Central memory CD8-positive, alpha-beta T cell (primary cell): Measurements from ENCODE around the gene RXFP3.
"Not testable (repeated sequence)": the region's sequence is repeated elsewhere in the genome, so short reads cannot be mapped to it uniquely, and the experiment has no call there.

Source experiments
- ATAC-seq: fragments of 150-1000 bp; cut with Tn5 transposase; replicated peaks from 2 replicates; pipeline ENCODE4 v1.10.0; 2022; ENCODE audit warnings: mild to moderate bottlenecking, moderate FRiP score, moderate number of reproducible peaks; ENCODE audit not compliant: poor library complexity, severe bottlenecking; ENCODE audit errors: extremely low read depth
- DNase-seq, 2 donors: peaks; one replicate each; pipeline ENCODE4 v3.0.0; 2021; ENCODE audit warnings: low spot score in 2 of 2
- H3K27ac Mint-ChIP-seq: one replicate; pipeline ENCODE4 v1.8.0; 2022; ENCODE audit warnings: low read depth, mild to moderate bottlenecking, moderate library complexity, mixed read lengths
- H3K27me3 Mint-ChIP-seq: one replicate; pipeline ENCODE4 v1.8.0; 2022; ENCODE audit warnings: mixed read lengths
- H3K36me3 Mint-ChIP-seq: one replicate; pipeline ENCODE4 v1.8.0; 2022; ENCODE audit warnings: mild to moderate bottlenecking, moderate library complexity, mixed read lengths; ENCODE audit not compliant: insufficient read depth
- H3K4me1 Mint-ChIP-seq: one replicate; pipeline ENCODE4 v1.8.0; 2022; ENCODE audit warnings: mixed read lengths
- H3K4me3 Mint-ChIP-seq: one replicate; pipeline ENCODE4 v1.8.0; 2022; ENCODE audit warnings: mild to moderate bottlenecking, moderate library complexity, mixed read lengths
- H3K9me3 Mint-ChIP-seq: one replicate; pipeline ENCODE4 v1.8.0; 2022; ENCODE audit warnings: mixed read lengths

RXFP3 gene, protein sequence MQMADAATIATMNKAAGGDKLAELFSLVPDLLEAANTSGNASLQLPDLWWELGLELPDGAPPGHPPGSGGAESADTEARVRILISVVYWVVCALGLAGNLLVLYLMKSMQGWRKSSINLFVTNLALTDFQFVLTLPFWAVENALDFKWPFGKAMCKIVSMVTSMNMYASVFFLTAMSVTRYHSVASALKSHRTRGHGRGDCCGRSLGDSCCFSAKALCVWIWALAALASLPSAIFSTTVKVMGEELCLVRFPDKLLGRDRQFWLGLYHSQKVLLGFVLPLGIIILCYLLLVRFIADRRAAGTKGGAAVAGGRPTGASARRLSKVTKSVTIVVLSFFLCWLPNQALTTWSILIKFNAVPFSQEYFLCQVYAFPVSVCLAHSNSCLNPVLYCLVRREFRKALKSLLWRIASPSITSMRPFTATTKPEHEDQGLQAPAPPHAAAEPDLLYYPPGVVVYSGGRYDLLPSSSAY

DNA sequence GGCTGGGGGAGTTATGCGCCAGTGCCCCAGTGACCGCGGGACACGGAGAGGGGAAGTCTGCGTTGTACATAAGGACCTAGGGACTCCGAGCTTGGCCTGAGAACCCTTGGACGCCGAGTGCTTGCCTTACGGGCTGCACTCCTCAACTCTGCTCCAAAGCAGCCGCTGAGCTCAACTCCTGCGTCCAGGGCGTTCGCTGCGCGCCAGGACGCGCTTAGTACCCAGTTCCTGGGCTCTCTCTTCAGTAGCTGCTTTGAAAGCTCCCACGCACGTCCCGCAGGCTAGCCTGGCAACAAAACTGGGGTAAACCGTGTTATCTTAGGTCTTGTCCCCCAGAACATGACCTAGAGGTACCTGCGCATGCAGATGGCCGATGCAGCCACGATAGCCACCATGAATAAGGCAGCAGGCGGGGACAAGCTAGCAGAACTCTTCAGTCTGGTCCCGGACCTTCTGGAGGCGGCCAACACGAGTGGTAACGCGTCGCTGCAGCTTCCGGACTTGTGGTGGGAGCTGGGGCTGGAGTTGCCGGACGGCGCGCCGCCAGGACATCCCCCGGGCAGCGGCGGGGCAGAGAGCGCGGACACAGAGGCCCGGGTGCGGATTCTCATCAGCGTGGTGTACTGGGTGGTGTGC is at the start of gene RXFP3:
TSS of gene RXFP3 (plus strand) at position 6 of the 636 bp plus-strand sequence. CDS start at position 361, 355 bp downstream.
- H3K4me3 Mint-ChIP-seq: no peak within 1 kb of the TSS
- H3K4me1 Mint-ChIP-seq: no peaks in the 10 kb centered on the region
- H3K36me3 Mint-ChIP-seq: no peaks in the 10 kb centered on the region
- ATAC-seq (no peak), DNase-seq (no peak)
- no peaks in the 10 kb centered on the region for H3K9me3 Mint-ChIP-seq
- H3K27me3 Mint-ChIP-seq: peaks cover 62% of the 10 kb centered on the region
- H3K27ac Mint-ChIP-seq: no peak within 1 kb of the TSS

DNA sequence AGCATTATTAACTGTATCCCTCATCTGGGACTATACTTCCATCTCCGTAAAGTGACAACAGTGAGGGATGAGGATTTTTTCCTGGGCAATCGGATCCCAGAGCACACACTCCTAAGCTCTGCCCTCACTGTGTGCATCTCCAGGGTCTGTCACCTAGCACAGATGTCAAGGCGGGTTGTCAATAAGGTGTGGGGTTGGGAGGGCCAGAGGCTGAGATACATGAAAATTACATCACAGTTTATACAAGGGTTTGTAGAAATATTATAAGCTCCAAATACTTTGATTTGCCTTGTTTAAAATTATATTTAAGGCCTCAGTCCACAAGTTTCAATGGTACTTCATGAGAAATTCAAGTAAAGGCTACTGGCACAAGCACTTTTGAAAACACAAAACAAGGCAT is 48.9 kb upstream of the RXFP3 start:
- peaks cover 42% of the 10 kb centered on the region for H3K27me3 Mint-ChIP-seq
- no peak overlapping the region for H3K4me3 Mint-ChIP-seq
- no peaks in the 10 kb centered on the region for H3K9me3 Mint-ChIP-seq
- DNase-seq: no peak
- H3K36me3 Mint-ChIP-seq: no peaks in the 10 kb centered on the region
- H3K4me1 Mint-ChIP-seq: no peaks in the 10 kb centered on the region
- H3K27ac Mint-ChIP-seq: no peak overlapping the region
- no peak for ATAC-seq

DNA sequence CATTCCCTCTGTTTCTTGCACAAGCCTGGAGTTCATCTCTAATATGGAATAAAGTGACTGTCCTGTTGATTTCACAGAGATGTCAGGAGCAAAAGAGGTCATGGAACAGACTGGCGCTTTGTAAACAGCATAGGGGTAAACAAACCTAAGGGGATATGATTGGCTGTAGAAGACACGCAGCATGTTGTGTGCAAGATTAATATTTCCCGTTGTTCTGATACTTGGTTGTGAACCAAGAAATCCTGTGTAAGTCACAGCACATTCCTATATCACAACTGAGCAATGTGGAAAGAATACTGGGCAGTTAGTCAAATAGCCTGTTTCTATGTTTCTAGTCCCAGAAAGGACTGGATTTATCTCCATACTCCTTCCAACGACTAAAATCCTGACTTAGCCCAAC is 47.6 kb upstream of the RXFP3 start:
- no peaks in the 10 kb centered on the region for H3K36me3 Mint-ChIP-seq
- H3K4me3 Mint-ChIP-seq: no peak overlapping the region
- H3K9me3 Mint-ChIP-seq: no peaks in the 10 kb centered on the region
- ATAC-seq (no peak), DNase-seq (no peak)
- peaks cover 56% of the 10 kb centered on the region for H3K27me3 Mint-ChIP-seq
- H3K4me1 Mint-ChIP-seq: no peaks in the 10 kb centered on the region
- H3K27ac Mint-ChIP-seq: no peak overlapping the region

DNA sequence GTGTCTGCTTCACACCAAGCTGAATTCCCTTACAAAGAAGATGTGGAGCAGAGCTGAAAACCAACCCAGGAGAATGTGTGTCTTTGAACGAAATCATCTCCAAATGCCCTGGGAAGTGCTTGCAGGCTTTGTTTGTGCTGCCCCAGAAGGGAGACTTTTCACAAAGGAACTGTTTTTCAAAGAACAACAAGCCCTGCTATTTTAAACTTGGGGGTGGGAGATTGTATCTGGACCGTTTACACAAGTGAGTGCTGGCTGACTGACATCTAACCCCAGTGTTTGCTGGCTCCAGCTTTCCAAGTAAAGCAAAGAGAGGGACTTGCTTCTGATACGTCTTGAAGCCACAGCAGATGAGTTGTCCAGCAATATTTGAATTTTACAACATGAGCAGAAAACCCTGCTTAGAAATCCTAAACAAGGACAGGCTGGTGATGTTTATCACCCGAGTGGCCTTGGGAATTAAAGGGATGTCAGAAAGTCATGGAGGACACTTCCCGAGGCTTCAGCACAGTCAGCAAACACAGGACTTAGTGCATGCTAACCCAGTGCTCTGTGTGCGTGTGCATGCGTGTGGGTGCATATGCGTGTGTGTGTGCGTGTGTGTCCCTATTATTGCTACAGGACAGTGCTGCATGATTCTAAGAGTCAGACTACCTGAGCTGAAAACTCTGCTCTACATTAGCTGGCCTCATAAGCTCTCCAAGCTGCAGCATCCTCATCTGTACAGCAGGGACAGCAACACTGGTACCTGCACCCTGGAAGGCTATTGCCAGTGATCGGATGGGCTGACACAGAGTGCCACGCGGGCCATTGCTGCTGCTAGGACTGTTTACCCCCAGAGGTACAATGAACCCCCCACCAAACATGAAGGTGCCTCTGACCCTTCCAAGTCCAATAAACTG is 45.8 kb upstream of the RXFP3 start:
- ATAC-seq: no peak
- no peaks in the 10 kb centered on the region for H3K4me1 Mint-ChIP-seq
- no peak overlapping the region for H3K4me3 Mint-ChIP-seq
- H3K27me3 Mint-ChIP-seq: peaks cover 56% of the 10 kb centered on the region
- no peaks in the 10 kb centered on the region for H3K36me3 Mint-ChIP-seq
- no peaks in the 10 kb centered on the region for H3K9me3 Mint-ChIP-seq
- DNase-seq: no peak
- no peak overlapping the region for H3K27ac Mint-ChIP-seq

DNA sequence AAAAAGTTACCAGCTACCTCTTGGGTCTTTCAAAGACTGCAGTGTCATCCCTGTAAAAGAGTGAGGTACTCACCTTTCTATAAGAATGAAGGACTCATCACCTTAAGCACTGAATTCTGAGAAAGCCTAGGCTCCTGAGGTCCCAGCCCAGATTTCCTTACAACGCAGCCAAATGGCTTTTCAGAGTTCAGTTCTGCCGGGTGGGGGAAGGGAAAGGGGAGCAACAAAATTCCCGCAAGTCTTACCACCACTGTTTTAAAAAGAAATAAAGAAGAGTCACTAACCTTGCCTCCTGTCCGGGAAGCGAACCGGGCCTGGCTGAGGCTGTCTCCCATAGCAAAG is 44.8 kb upstream of the RXFP3 start:
- ATAC-seq (no peak), DNase-seq (no peak)
- Mint-ChIP-seq H3K4me3 (peak overlapping the region; percentile 34), H3K36me3 (no peaks in the 10 kb centered on the region), H3K27ac (no peak overlapping the region), H3K4me1 (no peaks in the 10 kb centered on the region), H3K9me3 (no peaks in the 10 kb centered on the region), H3K27me3 (peaks cover 63% of the 10 kb centered on the region)

DNA sequence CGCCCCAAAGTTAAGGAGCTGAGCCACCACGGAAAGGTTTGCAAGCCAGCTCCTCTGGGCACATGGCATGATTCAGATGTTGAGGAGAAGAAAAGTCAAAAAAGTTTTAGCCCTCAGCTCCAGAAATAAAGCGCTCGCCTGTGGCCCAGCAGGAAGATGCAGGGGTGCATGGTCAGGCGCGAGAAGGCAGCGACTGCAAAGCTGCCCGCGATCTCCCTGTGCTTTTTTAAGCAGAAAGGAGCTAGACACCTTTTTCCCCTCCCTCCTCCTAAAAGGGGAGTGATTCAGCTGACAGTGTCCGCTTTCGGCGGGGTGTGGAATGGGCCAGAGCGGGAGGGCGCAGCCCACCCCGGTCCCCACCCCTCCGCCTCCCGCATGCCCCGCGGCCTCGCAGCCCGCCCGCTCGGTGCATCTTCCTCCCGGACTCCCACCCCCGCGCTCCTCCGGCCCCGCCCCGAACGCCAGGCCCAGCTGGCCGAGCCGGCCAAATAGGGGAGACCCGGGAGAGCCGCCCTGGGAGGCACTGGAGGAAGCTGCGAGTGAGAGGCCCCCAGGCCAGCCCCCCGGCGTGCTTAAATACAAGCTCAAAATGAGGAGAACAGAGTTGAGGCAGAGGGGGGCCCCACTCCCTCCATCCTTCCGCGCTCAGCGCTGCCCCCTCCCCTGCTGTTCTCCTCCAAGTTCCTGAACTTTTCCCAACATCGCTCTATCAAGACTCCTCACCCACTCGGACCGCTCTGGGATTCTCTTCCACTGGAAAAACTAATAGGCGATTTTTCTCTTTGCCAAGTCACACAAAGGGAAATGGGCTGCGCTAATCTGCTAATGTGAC is 44.2 kb upstream of the RXFP3 start, which contains the start of gene ADAMTS12:
TSS of gene ADAMTS12 (minus strand) at position 203 of the 832 bp plus-strand sequence. CDS start at position 69, 134 bp downstream.
- Mint-ChIP-seq H3K4me1 (no peaks in the 10 kb centered on the region), H3K27me3 (peaks cover 69% of the 10 kb centered on the region), H3K36me3 (no peaks in the 10 kb centered on the region), H3K4me3 (peak within 1 kb of the TSS; percentile 34), H3K27ac (no peak within 1 kb of the TSS), H3K9me3 (no peaks in the 10 kb centered on the region)
- ATAC-seq: no peak
- DNase-seq: no peak

DNA sequence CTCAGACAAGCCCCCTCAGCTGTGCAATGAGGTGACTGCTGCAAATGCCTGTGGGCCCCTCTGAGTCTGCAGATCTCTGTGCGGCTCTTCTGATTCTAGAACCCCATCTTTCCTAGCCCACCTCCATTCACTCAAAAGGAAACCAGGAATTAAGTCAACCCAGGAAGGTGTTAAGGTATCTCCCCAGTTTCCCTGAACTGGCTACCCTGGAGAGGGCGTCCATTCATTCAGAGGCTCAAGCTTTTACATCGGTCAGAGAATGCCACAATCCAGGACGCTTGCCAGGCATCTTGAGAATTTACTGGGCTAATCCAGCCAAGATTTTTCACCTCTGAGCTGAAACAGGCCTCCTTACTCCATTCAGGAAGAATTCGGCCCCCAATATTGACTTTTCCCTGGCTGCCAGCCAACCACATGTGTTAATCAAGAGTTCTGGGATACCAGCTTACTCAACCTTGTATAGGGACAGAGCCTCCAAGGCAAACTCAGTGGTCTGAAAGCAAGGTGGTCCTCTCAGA is 43.5 kb upstream of the RXFP3 start:
- Mint-ChIP-seq H3K4me3 (no peak overlapping the region), H3K4me1 (no peaks in the 10 kb centered on the region), H3K9me3 (no peaks in the 10 kb centered on the region), H3K36me3 (no peaks in the 10 kb centered on the region), H3K27ac (no peak overlapping the region), H3K27me3 (peaks cover 75% of the 10 kb centered on the region)
- no peak for ATAC-seq
- DNase-seq: no peak

DNA sequence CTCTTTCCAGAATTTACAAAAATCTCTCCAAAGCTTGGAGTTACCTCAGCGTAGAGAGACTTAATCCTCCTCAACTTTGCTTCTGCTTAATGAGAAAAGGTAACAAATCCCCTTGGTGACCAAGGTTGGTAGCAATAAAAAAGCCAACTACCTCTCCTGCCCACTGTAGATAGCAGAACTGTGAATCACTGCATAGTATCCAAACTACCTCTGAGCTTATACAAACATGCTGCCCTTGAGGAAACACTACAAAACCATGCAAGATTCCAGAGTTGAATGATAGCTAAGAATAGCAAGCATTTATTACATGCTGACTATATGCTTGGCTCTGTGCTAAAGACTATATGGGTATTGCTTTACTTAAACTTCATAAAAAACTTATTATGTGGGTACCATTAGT is 41.6 kb upstream of the RXFP3 start:
- Mint-ChIP-seq H3K36me3 (no peaks in the 10 kb centered on the region), H3K27ac (no peak overlapping the region), H3K4me1 (no peaks in the 10 kb centered on the region), H3K4me3 (no peak overlapping the region), H3K27me3 (peaks cover 64% of the 10 kb centered on the region), H3K9me3 (no peaks in the 10 kb centered on the region)
- DNase-seq: no peak
- no peak for ATAC-seq

DNA sequence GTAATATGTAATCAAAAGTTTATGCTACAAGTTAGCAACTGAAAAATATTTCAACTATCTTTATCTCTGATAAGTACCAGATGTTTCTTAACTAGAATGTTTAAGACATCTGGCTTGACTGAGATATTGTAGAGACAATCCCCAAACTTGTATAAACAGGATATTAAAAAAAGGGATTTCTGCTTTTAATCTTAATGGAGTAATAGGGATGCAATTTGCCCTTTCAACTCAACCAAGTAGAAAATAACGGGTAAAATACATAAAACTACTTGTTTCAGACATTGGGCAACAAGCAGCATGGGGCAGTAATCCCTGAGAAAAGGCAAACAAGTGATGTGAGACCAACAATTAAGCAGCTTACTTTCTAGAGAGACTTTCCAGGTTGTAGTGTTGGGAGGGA is 35.0 kb upstream of the RXFP3 start:
- no peak for ATAC-seq

DNA sequence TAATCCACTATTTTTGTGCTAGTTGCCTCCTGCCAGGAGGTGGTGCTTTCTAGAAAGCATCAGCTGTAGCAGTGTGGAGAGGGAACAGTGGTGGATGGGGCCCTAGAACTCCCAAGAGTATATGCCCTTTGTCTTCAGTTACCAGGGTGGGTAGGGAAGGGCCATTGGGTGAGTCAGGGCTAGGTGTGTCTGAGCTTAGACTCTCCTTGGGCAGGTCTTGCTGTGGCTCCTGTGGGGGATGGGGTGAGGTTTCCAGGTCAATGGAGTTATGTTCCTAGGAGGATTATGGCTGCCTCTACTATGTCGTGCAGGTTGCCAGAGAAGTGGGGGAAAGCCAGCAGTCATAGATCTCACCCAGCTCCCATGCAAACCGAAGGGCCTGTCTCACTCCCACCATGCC is 33.1 kb upstream of the RXFP3 start:
- Mint-ChIP-seq H3K27me3 (peaks cover 16% of the 10 kb centered on the region), H3K27ac (no peak overlapping the region), H3K36me3 (no peaks in the 10 kb centered on the region), H3K4me1 (no peaks in the 10 kb centered on the region), H3K4me3 (no peak overlapping the region), H3K9me3 (peaks cover 31% of the 10 kb centered on the region)
- ATAC-seq: no peak
- DNase-seq: no peak

More for the DNA sequence above, 35.0 kb upstream of the RXFP3 start:
- Mint-ChIP-seq H3K27me3 (peaks cover 32% of the 10 kb centered on the region), H3K4me3 (no peak overlapping the region), H3K36me3 (no peaks in the 10 kb centered on the region), H3K4me1 (no peaks in the 10 kb centered on the region), H3K9me3 (peaks cover 18% of the 10 kb centered on the region), H3K27ac (no peak overlapping the region)
- no peak for DNase-seq

DNA sequence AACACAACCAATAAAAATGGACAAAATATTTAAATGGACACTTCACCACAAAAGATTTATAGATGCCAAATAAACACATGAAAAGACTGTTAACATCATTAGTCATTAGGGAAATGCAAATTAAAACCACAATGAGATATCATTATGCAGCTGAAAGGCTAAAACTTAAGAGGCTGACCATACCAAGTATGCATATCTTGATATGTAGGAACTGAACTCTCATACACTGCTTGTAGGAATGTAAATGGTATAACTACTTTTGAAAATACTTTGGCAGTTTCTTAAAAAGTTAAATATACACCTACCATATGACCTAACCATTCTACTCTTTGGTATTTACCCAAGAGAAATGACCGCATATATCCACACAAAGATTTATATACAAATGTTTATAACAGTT is 30.8 kb upstream of the RXFP3 start:
- H3K9me3 Mint-ChIP-seq: peaks cover 39% of the 10 kb centered on the region
- no peaks in the 10 kb centered on the region for H3K4me1 Mint-ChIP-seq
- no peaks in the 10 kb centered on the region for H3K36me3 Mint-ChIP-seq
- no peak for DNase-seq
- H3K27me3 Mint-ChIP-seq: peaks cover 37% of the 10 kb centered on the region
- ATAC-seq: no peak
- H3K27ac Mint-ChIP-seq: no peak overlapping the region
- no peak overlapping the region for H3K4me3 Mint-ChIP-seq

DNA sequence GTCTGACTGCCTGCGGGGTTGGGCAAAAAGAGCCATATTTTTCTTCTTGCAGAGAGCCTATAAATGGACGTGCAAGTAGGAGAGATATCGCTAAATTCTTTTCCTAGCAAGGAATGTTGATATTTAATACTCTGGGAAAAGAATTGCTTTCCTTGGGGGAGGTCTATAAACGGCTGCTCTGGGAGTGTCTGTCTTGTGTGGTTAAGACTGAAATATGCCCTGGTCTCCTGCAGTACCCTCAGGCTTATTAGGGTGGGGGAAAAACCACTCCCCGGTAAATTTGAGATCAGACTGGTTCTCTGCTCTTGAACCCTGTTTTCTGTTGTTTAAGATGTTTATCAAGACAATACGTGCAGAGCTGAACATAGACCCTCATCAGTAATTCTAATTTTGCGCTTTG is 29.9 kb upstream of the RXFP3 start:
- peaks cover 39% of the 10 kb centered on the region for H3K9me3 Mint-ChIP-seq
- H3K4me3 Mint-ChIP-seq, H3K36me3 Mint-ChIP-seq: not testable (repeated sequence)

More for the DNA sequence above, 29.9 kb upstream of the RXFP3 start:
- not testable (repeated sequence) for H3K4me1 Mint-ChIP-seq, H3K27ac Mint-ChIP-seq, ATAC-seq, DNase-seq
- peaks cover 37% of the 10 kb centered on the region for H3K27me3 Mint-ChIP-seq
